Common myeloid progenitor, CD34-positive (primary cell): ENCODE data around the gene MTHFSD.
"Not testable (repeated sequence)": the region's sequence is repeated elsewhere in the genome, so short reads cannot be mapped to it uniquely, and the experiment has no call there.

Source experiments
- CTCF ChIA-PET: fragments of 350-600 bp; sonication (Branson Sonifier 250); formaldehyde crosslinking; loops from one replicate; lab custom pipeline; 2021; ENCODE audit warnings: antibody characterized with exemption; lab: Charles Lee
- POLR2A ChIA-PET: fragments of 350-600 bp; sonication (Branson Sonifier 250); formaldehyde crosslinking; loops from one replicate; lab custom pipeline; 2021; ENCODE audit warnings: antibody characterized with exemption; lab: Charles Lee
- DNase-seq, 3 donors: peaks; one replicate each; pipeline versions ENCODE4 v3.0.0 to v3.0.0-alpha.2; 2013
- H3K27ac ChIP-seq, 2 experiments: 1 replicate in 1 of 2; 2 replicates in 1 of 2; pipeline ENCODE4 v1.7.0; 2013; ENCODE audit warnings: inconsistent platforms in 2 of 2, low read length in 2 of 2, mild to moderate bottlenecking in 2 of 2, low read depth in 1 of 2, moderate library complexity in 1 of 2; ENCODE audit not compliant: severe bottlenecking in 2 of 2, insufficient read depth in 1 of 2, poor library complexity in 1 of 2
- H3K27me3 ChIP-seq, 5 experiments: replicated peaks in 2 of 5; 1 replicate in 3 of 5; 2 replicates in 2 of 5; pipeline versions ENCODE4 v1.6.1 to v1.7.0; 2013; ENCODE audit warnings: low read length in 4 of 5, mild to moderate bottlenecking in 2 of 5, moderate library complexity in 2 of 5, inconsistent platforms in 1 of 5; ENCODE audit not compliant: insufficient read depth in 5 of 5, control insufficient read depth in 4 of 5
- H3K36me3 ChIP-seq, 4 experiments: 1 replicate in 2 of 4; 2 replicates in 2 of 4; pipeline versions ENCODE4 v1.6.1 to v1.7.0; 2013; ENCODE audit warnings: low read length in 3 of 4, control low read depth in 1 of 4, mild to moderate bottlenecking in 1 of 4; ENCODE audit not compliant: control insufficient read depth in 4 of 4, insufficient read depth in 4 of 4
- H3K4me1 ChIP-seq, 4 experiments: 1 replicate in 3 of 4; 2 replicates in 1 of 4; pipeline versions ENCODE4 v1.6.1 to v1.7.1; 2013; ENCODE audit warnings: low read length in 3 of 4, mild to moderate bottlenecking in 3 of 4, control low read depth in 1 of 4, inconsistent platforms in 1 of 4, moderate library complexity in 1 of 4; ENCODE audit not compliant: control insufficient read depth in 4 of 4, insufficient read depth in 4 of 4; ENCODE audit errors: control extremely low read depth in 1 of 4
- H3K4me3 ChIP-seq, 7 experiments: 1 replicate in 4 of 7; 2 replicates in 3 of 7; pipeline versions ENCODE4 v1.5.1 to v1.7.0; 2013; ENCODE audit warnings: mild to moderate bottlenecking in 7 of 7, low read length in 6 of 7, moderate library complexity in 6 of 7, inconsistent platforms in 2 of 7, low read depth in 2 of 7, control low read depth in 1 of 7; ENCODE audit not compliant: insufficient read depth in 4 of 7, control insufficient read depth in 1 of 7; ENCODE audit errors: extremely low read depth in 1 of 7
- H3K9me3 ChIP-seq, 5 experiments: 1 replicate in 4 of 5; 2 replicates in 1 of 5; pipeline versions ENCODE4 v1.6.1 to v1.7.1; 2013; ENCODE audit warnings: low read length in 4 of 5, mild to moderate bottlenecking in 2 of 5, inconsistent platforms in 1 of 5, low read depth in 1 of 5, moderate library complexity in 1 of 5; ENCODE audit not compliant: control insufficient read depth in 4 of 5, insufficient read depth in 2 of 5; ENCODE audit errors: control extremely low read depth in 1 of 5
- WGBS: methylation state at CpG from one replicate; pipeline ENCODE4 v1.1.5; 2013; ENCODE audit not compliant: insufficient coverage; 5-methylcytosine and 5-hydroxymethylcytosine counted together

The MTHFSD gene

GRCh38 chr16:86590501-86591144 lies 35.6 kb upstream of the MTHFSD start:
- Histone ChIP-seq H3K27ac (no peak overlapping the region), H3K4me1 (no peaks in the 10 kb centered on the region), H3K9me3 (no peaks in the 10 kb centered on the region), H3K4me3 (no peak overlapping the region), H3K27me3 (peaks cover 0 to 70% (median 15%) of the 10 kb centered on the region in 5 experiments), H3K36me3 (no peaks in the 10 kb centered on the region)
- WGBS = 79% methylated on average over 2 of the region's 4 CpGs
- DNase-seq = no peak
- ChIA-PET POLR2A (no interaction called here), CTCF (no interaction called here)

GRCh38 chr16:86587955-86588354 lies 32.9 kb upstream of the MTHFSD start:
- H3K9me3 ChIP-seq, CTCF ChIA-PET, POLR2A ChIA-PET, H3K27ac ChIP-seq, DNase-seq, H3K4me1 ChIP-seq, H3K36me3 ChIP-seq, H3K4me3 ChIP-seq: not testable (repeated sequence)
- peaks cover 0 to 59% (median 14%) of the 10 kb centered on the region in 5 experiments for H3K27me3 ChIP-seq
- WGBS = 100% methylated on average over 3 of the region's 3 CpGs

GRCh38 chr16:86587487-86587886 lies 32.5 kb upstream of the MTHFSD start:
- peaks cover 0 to 57% (median 14%) of the 10 kb centered on the region in 5 experiments for H3K27me3 ChIP-seq
- no peaks in the 10 kb centered on the region for H3K4me1 ChIP-seq
- H3K36me3 ChIP-seq = no peaks in the 10 kb centered on the region
- ChIA-PET POLR2A (no interaction called here), CTCF (no interaction called here)
- H3K9me3 ChIP-seq = no peaks in the 10 kb centered on the region
- no peak overlapping the region for H3K4me3 ChIP-seq
- H3K27ac ChIP-seq = no peak overlapping the region
- WGBS = 95% methylated on average over 2 of the region's 3 CpGs
- DNase-seq = no peak

GRCh38 chr16:86585821-86586611 lies 31.0 kb upstream of the MTHFSD start:
- Histone ChIP-seq H3K4me1 (no peaks in the 10 kb centered on the region), H3K27ac (no peak overlapping the region), H3K27me3 (peaks cover 2 to 58% (median 14%) of the 10 kb centered on the region in 5 experiments), H3K36me3 (no peaks in the 10 kb centered on the region), H3K4me3 (no peak overlapping the region), H3K9me3 (no peaks in the 10 kb centered on the region)
- WGBS = 93% methylated on average over 8 of the region's 10 CpGs
- ChIA-PET CTCF (no interaction called here), POLR2A (no interaction called here)
- DNase-seq = no peak

GRCh38 chr16:86584726-86585721 lies 30.0 kb upstream of the MTHFSD start:
- H3K27ac ChIP-seq = no peak overlapping the region
- DNase-seq = no peak
- no peaks in the 10 kb centered on the region for H3K4me1 ChIP-seq
- ChIA-PET CTCF (no interaction called here), POLR2A (no interaction called here)
- 94% methylated on average over 12 of the region's 12 CpGs for WGBS
- no peaks in the 10 kb centered on the region for H3K9me3 ChIP-seq
- H3K27me3 ChIP-seq = peaks cover 2 to 59% (median 17%) of the 10 kb centered on the region in 5 experiments
- no peaks in the 10 kb centered on the region for H3K36me3 ChIP-seq
- no peak overlapping the region for H3K4me3 ChIP-seq

GRCh38 chr16:86584071-86584685 lies 29.1 kb upstream of the MTHFSD start:
- DNase-seq = no peak
- no peaks in the 10 kb centered on the region for H3K36me3 ChIP-seq
- H3K9me3 ChIP-seq = no peaks in the 10 kb centered on the region
- no peak overlapping the region for H3K4me3 ChIP-seq
- H3K27me3 ChIP-seq = peaks cover 2 to 59% (median 21%) of the 10 kb centered on the region in 5 experiments
- POLR2A ChIA-PET = no interaction called here
- H3K27ac ChIP-seq = no peak overlapping the region
- CTCF ChIA-PET = no interaction called here
- WGBS = 100% methylated on average over 5 of the region's 6 CpGs
- H3K4me1 ChIP-seq = peaks cover 0 to 4% (median 0%) of the 10 kb centered on the region in 4 experiments
